OCI-LY1 (cell line): Measurements from ENCODE around the gene TMEM164.
"Not testable (repeated sequence)": the region's sequence is repeated elsewhere in the genome, so short reads cannot be mapped to it uniquely, and the experiment has no call there.

ENCODE experiments used
- H2AFZ ChIP-seq: fragments of 200-600 bp; sonication (generic), shearing (Covaris generic); 2 replicates; pipeline ENCODE4 v1.6.0; 2014; ENCODE audit warnings: antibody characterized with exemption, mild to moderate bottlenecking, low read length
- H3F3A ChIP-seq: fragments of 200-600 bp; sonication (generic), shearing (Covaris generic); 2 replicates; pipeline ENCODE4 v1.6.0; 2014; ENCODE audit warnings: mild to moderate bottlenecking, antibody characterized with exemption, low read length, moderate library complexity; ENCODE audit not compliant: insufficient read depth
- H3K27ac ChIP-seq: fragments of 200-600 bp; sonication (generic); 2 replicates; pipeline ENCODE4 v1.5.1; 2014; ENCODE audit warnings: low read length, mixed run types, mild to moderate bottlenecking, low read depth; ENCODE audit not compliant: poor library complexity, severe bottlenecking
- H3K27me3 ChIP-seq: fragments of 200-600 bp; sonication (generic); 2 replicates; pipeline ENCODE4 v1.6.0; 2014; ENCODE audit warnings: antibody characterized with exemption, mild to moderate bottlenecking, low read length, moderate library complexity; ENCODE audit not compliant: insufficient read depth
- H3K36me3 ChIP-seq: fragments of 200-600 bp; sonication (generic); 2 replicates; pipeline ENCODE4 v1.6.1; 2014; ENCODE audit warnings: mild to moderate bottlenecking, antibody characterized with exemption, low read length, moderate library complexity, mixed read lengths; ENCODE audit not compliant: insufficient read depth
- H3K4me1 ChIP-seq: fragments of 200-600 bp; sonication (generic); 2 replicates; pipeline ENCODE4 v1.5.1; 2014; ENCODE audit warnings: mild to moderate bottlenecking, low read length, moderate library complexity; ENCODE audit not compliant: insufficient read depth, severe bottlenecking
- H3K4me2 ChIP-seq: fragments of 200-600 bp; sonication (generic), shearing (Covaris generic); 2 replicates; pipeline ENCODE4 v1.6.1; 2014; ENCODE audit warnings: low read length
- H3K4me3 ChIP-seq: fragments of 200-600 bp; sonication (generic); 2 replicates; pipeline ENCODE4 v1.5.1; 2014; ENCODE audit warnings: low read length, low read depth, mild to moderate bottlenecking, mixed read lengths; ENCODE audit not compliant: poor library complexity, severe bottlenecking
- H3K79me2 ChIP-seq: fragments of 200-600 bp; shearing (Covaris generic); 2 replicates; pipeline ENCODE4 v1.6.1; 2016; ENCODE audit warnings: mixed run types, low read length, mixed read lengths; ENCODE audit not compliant: insufficient read depth
- H3K9ac ChIP-seq: fragments of 200-600 bp; sonication (generic), shearing (Covaris generic); 2 replicates; pipeline ENCODE4 v1.6.1; 2014; ENCODE audit warnings: mild to moderate bottlenecking, low read length, mixed read lengths
- H3K9me2 ChIP-seq: fragments of 200-600 bp; sonication (generic), shearing (Covaris generic); 2 replicates; pipeline ENCODE4 v1.6.1; 2014; ENCODE audit warnings: low read depth, mild to moderate bottlenecking, low read length, mixed read lengths
- H3K9me3 ChIP-seq: fragments of 200-600 bp; shearing (Covaris generic); 2 replicates; pipeline ENCODE4 v1.6.1; 2014; ENCODE audit warnings: low read length, mixed read lengths
- H4K20me1 ChIP-seq: fragments of 200-600 bp; sonication (generic), shearing (Covaris generic); 2 replicates; pipeline ENCODE4 v1.6.0; 2016; ENCODE audit warnings: mild to moderate bottlenecking, low read length; ENCODE audit not compliant: insufficient read depth
- CTCF ChIP-seq: fragments of 200-600 bp; sonication (generic), shearing (Covaris generic); IDR thresholded peaks from 2 replicates; pipeline ENCODE4 v1.5.1; 2017; ENCODE audit warnings: mild to moderate bottlenecking, antibody characterized with exemption, low read length, moderate library complexity, mixed read lengths
- EZH2 ChIP-seq: fragments of 200-600 bp; sonication (generic), shearing (Covaris generic); IDR thresholded peaks from 2 replicates; pipeline ENCODE4 v1.8.0; 2017; ENCODE audit warnings: borderline replicate concordance, mixed run types, mild to moderate bottlenecking, antibody characterized with exemption, low read length, moderate library complexity, mixed read lengths

Gene TMEM164

GRCh38 chrX:110153244-110153643 lies 150.3 kb downstream of the TMEM164 start:
- no peak overlapping the region for H3K9ac ChIP-seq
- no peak overlapping the region for H3K4me2 ChIP-seq
- H2AFZ ChIP-seq, result no peak overlapping the region
- H3K9me2 ChIP-seq, result no peaks in the 10 kb centered on the region
- no peaks in the 10 kb centered on the region for H3K79me2 ChIP-seq
- no peaks in the 10 kb centered on the region for H3K36me3 ChIP-seq
- no peaks in the 10 kb centered on the region for H3K4me1 ChIP-seq
- H3F3A ChIP-seq, result no peaks in the 10 kb centered on the region
- no peak overlapping the region for H3K27ac ChIP-seq
- no peaks in the 10 kb centered on the region for H3K27me3 ChIP-seq
- TF ChIP-seq CTCF (no peak), EZH2 (no peak)
- H3K9me3 ChIP-seq, result no peaks in the 10 kb centered on the region
- no peak overlapping the region for H3K4me3 ChIP-seq
- H4K20me1 ChIP-seq, result no peaks in the 10 kb centered on the region

DNA sequence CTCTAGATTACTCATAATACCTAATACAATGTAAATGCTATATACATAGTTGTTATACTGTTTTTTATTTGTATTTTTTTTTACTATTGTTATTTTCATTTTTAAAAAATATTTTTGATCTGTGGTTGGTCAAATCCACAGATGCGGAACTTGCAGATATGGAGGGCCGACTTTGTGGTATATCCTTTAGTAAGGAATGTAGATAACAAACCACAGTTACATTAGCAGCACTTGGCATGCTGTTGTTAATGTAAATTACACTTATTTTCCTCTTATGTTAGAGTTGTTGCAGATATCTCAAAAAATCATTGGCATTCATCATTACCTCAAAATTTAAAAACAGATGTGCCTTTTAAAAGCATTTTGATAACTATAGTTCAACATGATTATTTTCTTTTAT lies 151.0 kb downstream of the TMEM164 start:
- no peaks in the 10 kb centered on the region for H3K36me3 ChIP-seq
- no peaks in the 10 kb centered on the region for H3K9me2 ChIP-seq
- no peaks in the 10 kb centered on the region for H3K79me2 ChIP-seq
- H3K9me3 ChIP-seq, result no peaks in the 10 kb centered on the region
- H4K20me1 ChIP-seq, result no peaks in the 10 kb centered on the region
- TF ChIP-seq EZH2, result no peak
- no peak for TF ChIP-seq CTCF
- no peaks in the 10 kb centered on the region for H3K27me3 ChIP-seq
- no peaks in the 10 kb centered on the region for H3K4me1 ChIP-seq
- H3K4me3 ChIP-seq, result no peak overlapping the region
- H2AFZ ChIP-seq, result no peak overlapping the region
- H3K27ac ChIP-seq, result no peak overlapping the region
- no peak overlapping the region for H3K9ac ChIP-seq
- no peaks in the 10 kb centered on the region for H3F3A ChIP-seq
- no peak overlapping the region for H3K4me2 ChIP-seq

GRCh38 chrX:110154328-110154727 lies 151.4 kb downstream of the TMEM164 start:
- H3K79me2 ChIP-seq, H3K4me1 ChIP-seq, H3K27me3 ChIP-seq: not testable (repeated sequence)

GRCh38 chrX:110155759-110156158 lies 152.8 kb downstream of the TMEM164 start:
- H3K79me2 ChIP-seq, result no peaks in the 10 kb centered on the region
- H3K9ac ChIP-seq, result no peak overlapping the region
- no peaks in the 10 kb centered on the region for H3K9me3 ChIP-seq
- no peak overlapping the region for H3K4me2 ChIP-seq
- no peak overlapping the region for H3K27ac ChIP-seq
- no peak overlapping the region for H3K4me3 ChIP-seq
- no peaks in the 10 kb centered on the region for H3K9me2 ChIP-seq
- no peaks in the 10 kb centered on the region for H3K36me3 ChIP-seq
- no peaks in the 10 kb centered on the region for H4K20me1 ChIP-seq
- no peaks in the 10 kb centered on the region for H3K27me3 ChIP-seq
- TF ChIP-seq CTCF, result no peak
- no peak for TF ChIP-seq EZH2
- H3F3A ChIP-seq, result no peaks in the 10 kb centered on the region
- H3K4me1 ChIP-seq, result no peaks in the 10 kb centered on the region
- H2AFZ ChIP-seq, result no peak overlapping the region

More at GRCh38 chrX:110154328-110154727, 151.4 kb downstream of the TMEM164 start:
- H3K9ac ChIP-seq, H3K4me2 ChIP-seq, H3K36me3 ChIP-seq, H3K27ac ChIP-seq, H3F3A ChIP-seq, H2AFZ ChIP-seq, H3K9me3 ChIP-seq, H3K4me3 ChIP-seq, H4K20me1 ChIP-seq, H3K9me2 ChIP-seq: not testable (repeated sequence)
